Uterus (tissue), 2 donors: ENCODE data around the gene IL10RA.

Experiments
- CTCF ChIP-seq, 4 experiments: fragments of 200-600 bp in 2 of 4; fragments of 450-650 bp in 2 of 4; sonication (generic) in 2 of 4; IDR thresholded peaks; one replicate each; pipeline ENCODE4 v1.5.1; 2016 to 2019; ENCODE audit warnings: antibody characterized with exemption in 4 of 4, mild to moderate bottlenecking in 2 of 4, moderate library complexity in 1 of 4
- POLR2A ChIP-seq, 2 donors: fragments of 450-650 bp; IDR thresholded peaks; one replicate each; pipeline ENCODE4 v1.6.1; 2016; ENCODE audit warnings: antibody characterized with exemption in 2 of 2, mild to moderate bottlenecking in 1 of 2, moderate library complexity in 1 of 2

GRCh38 chr11:117961896-117962295 is 24.3 kb upstream of the IL10RA start:
- TF ChIP-seq CTCF (IDR thresholded peaks at IDR 0.05), result no peak
- no peak for TF ChIP-seq POLR2A (IDR thresholded peaks at IDR 0.05)
